Endodermal cell (in vitro differentiated cells): Measurements from ENCODE around the gene RARG. TPM values are rescaled to one million over a fixed set of nuclear protein-coding genes. Genes with fewer than 3 reads are reported as not detected.

Experiments used
- DNase-seq: peaks from one replicate; pipeline ENCODE4 v3.0.0-alpha.2; 2017
- H3K27ac ChIP-seq: 2 replicates; pipeline ENCODE4 v1.5.1; 2013; ENCODE audit warnings: mild to moderate bottlenecking, low read depth, low read length, moderate library complexity
- H3K27me3 ChIP-seq: 2 replicates; pipeline ENCODE4 v1.6.1; 2013; ENCODE audit warnings: mild to moderate bottlenecking, low read length, moderate library complexity; ENCODE audit not compliant: insufficient read depth, control insufficient read depth, poor library complexity, severe bottlenecking
- H3K36me3 ChIP-seq: 2 replicates; pipeline ENCODE4 v1.7.0; 2013; ENCODE audit warnings: mild to moderate bottlenecking, low read length, moderate library complexity; ENCODE audit not compliant: control insufficient read depth, insufficient read depth
- H3K4me1 ChIP-seq: one replicate; pipeline ENCODE4 v1.7.0; 2013; ENCODE audit warnings: low read length; ENCODE audit not compliant: control insufficient read depth, insufficient read depth
- H3K4me3 ChIP-seq: 2 replicates; pipeline ENCODE4 v1.5.1; 2013; ENCODE audit warnings: mild to moderate bottlenecking, low read length, moderate library complexity
- H3K9ac ChIP-seq: 2 replicates; pipeline ENCODE4 v1.6.1; 2013; ENCODE audit warnings: mild to moderate bottlenecking, low read length, moderate library complexity; ENCODE audit not compliant: poor library complexity, severe bottlenecking; ENCODE audit errors: extremely low read depth
- H3K9me3 ChIP-seq: 2 replicates; pipeline ENCODE4 v1.6.1; 2013; ENCODE audit warnings: mild to moderate bottlenecking, low read length, moderate library complexity; ENCODE audit not compliant: control insufficient read depth
- H3K27ac Mint-ChIP-seq: 2 replicates; pipeline ENCODE4 v1.8.0; 2020; ENCODE audit warnings: mixed read lengths
- H3K27me3 Mint-ChIP-seq: 2 replicates; pipeline ENCODE4 v1.8.0; 2021; ENCODE audit warnings: mild to moderate bottlenecking, mixed read lengths; ENCODE audit not compliant: insufficient read depth
- H3K36me3 Mint-ChIP-seq: 2 replicates; pipeline ENCODE4 v1.8.0; 2020; ENCODE audit warnings: low read depth, mixed read lengths
- H3K4me1 Mint-ChIP-seq: 2 replicates; pipeline ENCODE4 v1.8.0; 2020; ENCODE audit warnings: mixed read lengths
- H3K4me3 Mint-ChIP-seq: 2 replicates; pipeline ENCODE4 v1.8.0; 2020; ENCODE audit warnings: mild to moderate bottlenecking, moderate library complexity, mixed read lengths
- H3K9me3 Mint-ChIP-seq: 2 replicates; pipeline ENCODE4 v1.8.0; 2020; ENCODE audit warnings: mild to moderate bottlenecking, mixed read lengths
- whole genome bisulfite sequencing, 2 experiments: methylation state at CpG; one replicate each; pipeline versions ENCODE4 v1.1.5 to v1.1.7; 2013; ENCODE audit warnings: missing lambda C conversion rate in 2 of 2, mixed read lengths in 1 of 2; ENCODE audit not compliant: insufficient coverage in 1 of 2, insufficient read length in 1 of 2; 5-methylcytosine and 5-hydroxymethylcytosine counted together
- total RNA-seq, 2 donors: library from RNA; stranded (reverse); fragmentation: NEBNext Ultra II Directional in 1 of 2; extraction: Animal tissue kit (Norgen Biotek cat#: 25700) in 1 of 2; gene quantifications; 2 replicates in 1 of 2; 3 replicates in 1 of 2; pipeline ENCODE4 v1.2.1, GENCODE V29; 2021
- TF ChIP-seq, protein P1 (sequence below): fragments of 200-600 bp; sonication (generic); conservative IDR thresholded peaks from 2 replicates; pipeline ENCODE4 v1.5.0; 2021; ENCODE audit warnings: antibody characterized with exemption, mild to moderate bottlenecking

Gene RARG
- total RNA-seq, 2 donors from 2014 or later = 19.5 to 26.8 TPM

DNA sequence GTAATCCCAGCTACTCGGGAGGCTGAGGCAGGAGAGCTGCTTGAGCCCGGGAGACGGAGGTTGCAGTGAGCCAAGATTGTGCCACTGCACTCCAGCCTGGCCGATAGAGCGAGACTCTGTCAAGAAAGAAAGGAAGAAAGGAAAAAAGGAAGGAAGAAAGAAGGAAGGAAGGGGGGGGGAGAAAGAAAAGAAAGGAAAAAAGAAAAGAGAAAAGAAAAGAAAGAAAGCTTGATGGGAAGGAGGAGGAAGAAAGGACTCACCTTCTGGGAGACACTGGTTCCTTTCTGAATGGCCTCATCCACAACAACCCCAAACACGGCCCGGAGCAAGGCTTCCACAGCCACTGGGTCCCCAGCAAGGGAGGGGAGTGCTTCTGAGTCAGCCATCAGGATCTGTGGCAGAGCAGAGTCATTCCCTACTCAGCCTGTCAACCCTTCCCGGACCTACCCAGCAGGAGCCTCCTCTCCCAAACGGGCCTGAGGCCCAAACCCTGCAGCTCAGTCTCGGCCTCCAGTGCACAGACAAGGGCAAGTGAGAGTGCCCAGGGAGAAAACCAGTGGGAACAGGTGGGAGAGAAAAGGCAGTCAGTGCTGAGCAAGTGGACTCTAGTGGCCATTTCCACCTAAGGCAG, 58.8 kb downstream of the RARG start:
- Histone ChIP-seq H3K9me3 (no peaks in the 10 kb centered on the region), H3K27me3 (no peaks in the 10 kb centered on the region), H3K4me1 (peaks cover 4% of the 10 kb centered on the region), H3K4me3 (no peak overlapping the region), H3K9ac (no peak overlapping the region), H3K36me3 (no peaks in the 10 kb centered on the region), H3K27ac (no peak overlapping the region)
- H3K27me3 Mint-ChIP-seq = peaks cover 59% of the 10 kb centered on the region
- 86 to 87% methylated on average over 8 to 10 of the region's 10 CpGs for WGBS, 2 experiments
- DNase-seq = peak; percentile 53
- peaks cover 27% of the 10 kb centered on the region for H3K4me1 Mint-ChIP-seq
- no peak overlapping the region for H3K27ac Mint-ChIP-seq
- H3K4me3 Mint-ChIP-seq = no peak overlapping the region
- H3K36me3 Mint-ChIP-seq = peaks cover 9% of the 10 kb centered on the region
- no peaks in the 10 kb centered on the region for H3K9me3 Mint-ChIP-seq
- TF ChIP-seq, protein P1, sequence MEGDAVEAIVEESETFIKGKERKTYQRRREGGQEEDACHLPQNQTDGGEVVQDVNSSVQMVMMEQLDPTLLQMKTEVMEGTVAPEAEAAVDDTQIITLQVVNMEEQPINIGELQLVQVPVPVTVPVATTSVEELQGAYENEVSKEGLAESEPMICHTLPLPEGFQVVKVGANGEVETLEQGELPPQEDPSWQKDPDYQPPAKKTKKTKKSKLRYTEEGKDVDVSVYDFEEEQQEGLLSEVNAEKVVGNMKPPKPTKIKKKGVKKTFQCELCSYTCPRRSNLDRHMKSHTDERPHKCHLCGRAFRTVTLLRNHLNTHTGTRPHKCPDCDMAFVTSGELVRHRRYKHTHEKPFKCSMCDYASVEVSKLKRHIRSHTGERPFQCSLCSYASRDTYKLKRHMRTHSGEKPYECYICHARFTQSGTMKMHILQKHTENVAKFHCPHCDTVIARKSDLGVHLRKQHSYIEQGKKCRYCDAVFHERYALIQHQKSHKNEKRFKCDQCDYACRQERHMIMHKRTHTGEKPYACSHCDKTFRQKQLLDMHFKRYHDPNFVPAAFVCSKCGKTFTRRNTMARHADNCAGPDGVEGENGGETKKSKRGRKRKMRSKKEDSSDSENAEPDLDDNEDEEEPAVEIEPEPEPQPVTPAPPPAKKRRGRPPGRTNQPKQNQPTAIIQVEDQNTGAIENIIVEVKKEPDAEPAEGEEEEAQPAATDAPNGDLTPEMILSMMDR = no peak

DNA sequence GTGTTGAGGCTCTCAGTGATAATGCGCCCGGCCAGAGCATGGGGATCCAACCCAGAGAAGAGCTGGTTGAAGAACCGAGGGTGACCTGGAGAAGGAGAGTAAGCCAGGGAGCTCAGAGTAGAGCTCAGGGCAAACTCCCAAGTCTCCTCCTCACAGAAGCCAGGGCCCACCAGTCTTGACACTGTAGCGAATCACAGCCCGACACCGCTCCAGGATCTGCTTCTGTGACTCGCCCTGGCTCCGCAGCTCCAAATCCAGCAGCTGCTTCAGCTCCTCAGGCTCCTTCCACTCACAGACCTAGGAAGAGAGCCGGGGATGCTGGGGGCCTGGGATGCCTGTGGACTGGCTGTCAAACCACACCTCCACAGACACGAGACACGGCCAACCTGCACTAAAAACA, 59.7 kb downstream of the RARG start:
- peak; percentile 54 for DNase-seq
- H3K27me3 ChIP-seq = no peaks in the 10 kb centered on the region
- peaks cover 60% of the 10 kb centered on the region for H3K27me3 Mint-ChIP-seq

DNA sequence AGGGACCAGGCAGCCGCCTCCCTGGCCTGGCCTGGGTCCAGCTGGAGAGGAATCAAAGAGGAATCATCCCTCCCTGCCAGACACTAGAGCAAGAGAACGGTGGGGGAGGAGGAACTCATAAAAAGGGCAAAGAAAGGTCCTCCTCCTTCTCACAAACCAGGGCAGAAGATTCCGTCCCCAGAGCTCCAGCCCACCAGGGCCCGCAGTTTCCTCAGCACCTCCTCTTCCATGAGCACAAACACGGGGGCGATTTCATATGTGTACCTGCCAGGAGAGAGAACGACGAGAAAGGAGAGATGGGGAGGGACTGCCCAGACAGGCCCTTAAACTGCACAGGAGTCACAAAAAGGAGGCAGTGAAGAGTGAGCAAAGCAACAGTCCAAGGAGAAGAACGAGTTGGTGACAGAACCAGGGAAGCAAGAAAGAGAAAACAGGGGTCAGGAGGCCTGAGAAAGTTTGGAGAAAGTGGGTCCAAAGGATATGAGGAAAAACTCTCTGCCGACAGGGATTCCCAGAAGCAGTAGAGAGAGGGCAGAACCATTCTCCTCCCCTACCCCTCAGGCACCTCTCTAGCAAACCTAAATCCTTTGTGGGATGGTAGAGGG, 60.2 kb downstream of the RARG start:
- Mint-ChIP-seq H3K4me1 (peaks cover 27% of the 10 kb centered on the region), H3K27ac (no peak overlapping the region), H3K27me3 (peaks cover 61% of the 10 kb centered on the region), H3K36me3 (peaks cover 10% of the 10 kb centered on the region), H3K4me3 (no peak overlapping the region), H3K9me3 (no peaks in the 10 kb centered on the region)
- 89 to 90% methylated on average over 6 to 9 of the region's 10 CpGs for WGBS, 2 experiments
- peak; percentile 29 for DNase-seq
- Histone ChIP-seq H3K27ac (no peak overlapping the region), H3K9ac (no peak overlapping the region), H3K27me3 (no peaks in the 10 kb centered on the region), H3K36me3 (no peaks in the 10 kb centered on the region), H3K4me3 (no peak overlapping the region), H3K9me3 (no peaks in the 10 kb centered on the region), H3K4me1 (peaks cover 4% of the 10 kb centered on the region)
- TF ChIP-seq, protein P1 = no peak

More for the DNA sequence above, 59.7 kb downstream of the RARG start:
- H3K36me3 Mint-ChIP-seq = peaks cover 9% of the 10 kb centered on the region
- no peak overlapping the region for H3K27ac Mint-ChIP-seq
- Histone ChIP-seq H3K4me1 (peaks cover 4% of the 10 kb centered on the region), H3K9me3 (no peaks in the 10 kb centered on the region), H3K36me3 (no peaks in the 10 kb centered on the region), H3K27ac (no peak overlapping the region), H3K9ac (no peak overlapping the region), H3K4me3 (no peak overlapping the region)
- no peaks in the 10 kb centered on the region for H3K9me3 Mint-ChIP-seq
- H3K4me1 Mint-ChIP-seq = peaks cover 27% of the 10 kb centered on the region
- no peak overlapping the region for H3K4me3 Mint-ChIP-seq
- 93 to 97% methylated on average over 10 to 11 of the region's 11 CpGs for WGBS, 2 experiments
- TF ChIP-seq, protein P1 = no peak
